Smooth muscle cell (in vitro differentiated cells): ENCODE data around the gene AEN. TPM values are rescaled to one million over a fixed set of nuclear protein-coding genes. Genes with fewer than 3 reads are reported as not detected.

ENCODE experiments used
- DNase-seq: peaks from one replicate; lab custom pipeline; 2025; ENCODE audit not compliant: unreplicated experiment; lab: John Stamatoyannopoulos, UW
- H2AFZ ChIP-seq: fragments of 200-600 bp; sonication (generic); 2 replicates; pipeline ENCODE4 v1.6.0; 2016; ENCODE audit warnings: antibody characterized with exemption, low read depth, mild to moderate bottlenecking
- H3F3A ChIP-seq: fragments of 200-600 bp; sonication (generic); 2 replicates; pipeline ENCODE4 v1.6.0; 2017; ENCODE audit warnings: antibody characterized with exemption, low read depth
- H3K27ac ChIP-seq: fragments of 200-600 bp; sonication (generic); 2 replicates; pipeline ENCODE4 v1.5.1; 2016; ENCODE audit warnings: low read depth, mild to moderate bottlenecking
- H3K27me3 ChIP-seq: fragments of 200-600 bp; sonication (generic); 2 replicates; pipeline ENCODE4 v1.6.1; 2016; ENCODE audit warnings: low read depth, mild to moderate bottlenecking
- H3K36me3 ChIP-seq: fragments of 200-600 bp; sonication (generic); 2 replicates; pipeline ENCODE4 v1.5.1; 2016; ENCODE audit warnings: low read depth
- H3K4me1 ChIP-seq: fragments of 200-600 bp; sonication (generic); 2 replicates; pipeline ENCODE4 v1.5.1; 2016; ENCODE audit warnings: low read depth
- H3K4me2 ChIP-seq: fragments of 200-600 bp; sonication (generic); 2 replicates; pipeline ENCODE4 v1.6.0; 2016; ENCODE audit warnings: mild to moderate bottlenecking
- H3K4me3 ChIP-seq: fragments of 200-600 bp; sonication (generic); 2 replicates; pipeline ENCODE4 v1.5.1; 2016; ENCODE audit warnings: mild to moderate bottlenecking
- H3K79me2 ChIP-seq: fragments of 200-600 bp; sonication (generic); 2 replicates; pipeline ENCODE4 v1.6.0; 2016; ENCODE audit warnings: low read depth, mild to moderate bottlenecking
- H3K9ac ChIP-seq: fragments of 200-600 bp; sonication (generic); 2 replicates; pipeline ENCODE4 v1.6.0; 2016; ENCODE audit warnings: low read depth
- H3K9me3 ChIP-seq: fragments of 200-600 bp; sonication (generic); replicated peaks from 2 replicates; pipeline ENCODE4 v1.5.1; 2016; ENCODE audit warnings: low read depth
- H4K20me1 ChIP-seq: fragments of 200-600 bp; sonication (generic); 2 replicates; pipeline ENCODE4 v1.6.0; 2016; ENCODE audit warnings: low read depth
- CTCF ChIP-seq: fragments of 200-600 bp; sonication (generic); IDR thresholded peaks from 2 replicates; pipeline ENCODE4 v1.5.1; 2017; ENCODE audit warnings: borderline replicate concordance, mild to moderate bottlenecking, antibody characterized with exemption; ENCODE audit not compliant: insufficient read depth, poor library complexity, severe bottlenecking
- WGBS: methylation state at CpG from one replicate; pipeline ENCODE4 v1.1.7; 2016; ENCODE audit warnings: low lambda C conversion rate; 5-methylcytosine and 5-hydroxymethylcytosine counted together
- polyA plus RNA-seq: library from polyadenylated mRNA; unstranded; fragments of >200 nt; fragmentation: Nextera tagmentation; extraction: Ambion mirVana; gene quantifications from 2 replicates; pipeline ENCODE4 v1.2.1, GENCODE V29; 2016
- total RNA-seq: library from RNA; depleted of rRNA; stranded (reverse); fragments of >200 nt; gene quantifications from 2 replicates; pipeline ENCODE4 v1.2.3, GENCODE V29; 2014

Gene AEN
- total and polyA plus RNA-seq, 2 experiments from 2014 or later: 44.5 to 57.6 TPM

GRCh38 chr15:88658972-88659931, 38.1 kb downstream of the AEN start:
- no peak overlapping the region for H3K27ac ChIP-seq

GRCh38 chr15:88661041-88661700, 40.0 kb downstream of the AEN start:
- H3K4me2 ChIP-seq: no peak overlapping the region

More at GRCh38 chr15:88658972-88659931, 38.1 kb downstream of the AEN start:
- Histone ChIP-seq H3K27me3 (no peaks in the 10 kb centered on the region), H3K9me3 (no peaks in the 10 kb centered on the region), H3F3A (no peaks in the 10 kb centered on the region), H4K20me1 (no peaks in the 10 kb centered on the region), H3K4me3 (no peak overlapping the region), H3K4me2 (no peak overlapping the region), H3K9ac (no peak overlapping the region), H2AFZ (no peak overlapping the region), H3K79me2 (no peaks in the 10 kb centered on the region), H3K36me3 (no peaks in the 10 kb centered on the region), H3K4me1 (no peaks in the 10 kb centered on the region)
- DNase-seq: no peak
- 77% methylated on average over 18 of the region's 18 CpGs for WGBS
- TF ChIP-seq CTCF: no peak

GRCh38 chr15:88661761-88662556, 40.8 kb downstream of the AEN start:
- no peak overlapping the region for H2AFZ ChIP-seq
- no peaks in the 10 kb centered on the region for H3K9me3 ChIP-seq
- no peaks in the 10 kb centered on the region for H3K27me3 ChIP-seq
- no peaks in the 10 kb centered on the region for H3K4me1 ChIP-seq
- no peak overlapping the region for H3K4me3 ChIP-seq
- no peaks in the 10 kb centered on the region for H3K79me2 ChIP-seq
- DNase-seq: no peak
- no peak overlapping the region for H3K9ac ChIP-seq
- no peak overlapping the region for H3K4me2 ChIP-seq
- no peaks in the 10 kb centered on the region for H3K36me3 ChIP-seq
- H3F3A ChIP-seq: no peaks in the 10 kb centered on the region
- 84% methylated on average over 4 of the region's 4 CpGs for WGBS
- H4K20me1 ChIP-seq: no peaks in the 10 kb centered on the region
- no peak overlapping the region for H3K27ac ChIP-seq
- TF ChIP-seq CTCF: no peak

More at GRCh38 chr15:88661041-88661700, 40.0 kb downstream of the AEN start:
- Histone ChIP-seq H3K36me3 (no peaks in the 10 kb centered on the region), H3K79me2 (no peaks in the 10 kb centered on the region), H3K9ac (no peak overlapping the region), H3F3A (no peaks in the 10 kb centered on the region), H3K4me3 (no peak overlapping the region), H3K4me1 (no peaks in the 10 kb centered on the region), H3K27me3 (no peaks in the 10 kb centered on the region), H3K27ac (no peak overlapping the region), H3K9me3 (no peaks in the 10 kb centered on the region), H2AFZ (no peak overlapping the region), H4K20me1 (no peaks in the 10 kb centered on the region)
- DNase-seq: no peak
- TF ChIP-seq CTCF: no peak
